HL-60/S4 treated with retinoic acid at 250 ng/mL for 4 days and 3 days (cell line): ENCODE data around the gene IL25.

Experiments
- in situ Hi-C: fragments of 300-500 bp; cut with MboI; formaldehyde crosslinking; loops from 2 replicates; pipeline ENCODE4 v1.7.0; 2022; ENCODE audit warnings: low sequenced_read_pairs

IL25 gene

GRCh38 chr14:23352506-23353432 is 19.8 kb upstream of the IL25 start, which contains the start of gene SLC22A17:
SLC22A17 (minus strand) TSS chr14:23352887.
- in situ Hi-C loops, result no loop called here

- in situ Hi-C loops, result no loop called here
Measured at GRCh38 chr14:23353433-23353780, 19.2 kb upstream of the IL25 start.

DNA sequence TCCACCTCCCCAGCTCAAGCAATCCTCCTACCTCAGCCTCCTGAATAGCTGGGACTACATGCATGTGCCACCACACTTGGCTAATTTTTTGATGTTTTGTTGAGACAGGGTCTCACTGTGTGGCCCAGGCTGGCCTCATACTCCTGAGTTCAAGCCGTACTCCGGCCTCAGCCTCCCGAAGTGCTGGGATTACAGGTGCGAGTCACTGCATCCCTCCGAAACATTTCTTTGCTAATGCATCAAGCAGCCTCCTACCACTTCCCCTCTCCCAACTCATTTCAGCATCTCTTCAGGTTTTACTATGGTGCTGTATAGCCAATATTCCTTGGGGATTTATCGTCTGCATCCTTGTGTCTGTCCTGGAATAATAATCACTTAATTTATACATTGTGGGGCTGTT is 17.6 kb upstream of the IL25 start:
- in situ Hi-C loops, result no loop called here

DNA sequence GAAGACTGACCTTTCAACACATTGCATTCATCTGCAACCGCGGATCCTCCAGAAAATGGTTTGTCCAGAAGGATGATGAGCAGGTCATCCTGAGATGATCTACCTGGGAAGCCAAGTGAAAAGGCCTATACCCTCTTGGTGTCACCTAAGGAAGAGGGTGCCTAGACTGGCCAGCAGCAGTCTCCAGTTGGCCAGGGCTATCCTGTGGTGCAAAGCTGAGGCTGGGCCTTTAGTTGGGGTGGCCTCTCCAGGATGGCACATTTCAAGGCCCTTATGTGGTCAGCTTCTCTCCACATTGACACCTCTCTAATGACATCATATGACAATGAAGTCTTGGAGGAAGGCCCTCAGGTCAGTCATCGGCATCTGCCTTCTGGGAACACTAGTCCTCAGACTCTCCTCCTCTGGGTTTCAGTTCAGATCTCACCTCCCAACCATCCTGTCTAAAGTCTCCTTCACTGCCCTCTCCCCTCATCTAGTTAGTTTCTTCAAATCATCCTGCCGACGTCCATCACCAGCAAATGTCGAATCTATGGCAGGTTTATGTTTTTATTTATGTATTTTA is 16.7 kb upstream of the IL25 start:
- in situ Hi-C loops, result no loop called here

DNA sequence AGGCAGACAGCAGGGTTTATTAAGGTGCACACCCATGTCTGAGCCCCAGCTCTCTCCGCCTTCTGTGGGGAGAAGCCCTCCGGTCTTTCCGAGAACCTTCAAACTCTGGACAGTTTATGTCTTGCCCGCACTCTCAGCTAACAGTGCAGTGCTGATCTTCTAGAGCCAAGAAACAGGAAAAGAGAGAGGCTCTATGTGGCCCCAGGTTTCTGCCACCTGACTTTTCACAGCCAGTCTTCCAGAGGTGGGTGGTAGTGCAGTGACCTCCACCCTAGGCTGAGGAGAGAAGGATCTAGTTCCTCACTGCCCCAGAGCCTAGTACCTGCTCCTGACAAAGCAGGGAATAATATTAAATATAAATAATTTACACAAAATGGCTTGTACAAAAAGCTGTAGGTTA is 15.9 kb upstream of the IL25 start:
- in situ Hi-C loops, result no loop called here

GRCh38 chr14:23357261-23357660 is 15.3 kb upstream of the IL25 start:
- in situ Hi-C loops, result no loop called here

GRCh38 chr14:23358042-23358441 is 14.6 kb upstream of the IL25 start:
- in situ Hi-C loops, result no loop called here

DNA sequence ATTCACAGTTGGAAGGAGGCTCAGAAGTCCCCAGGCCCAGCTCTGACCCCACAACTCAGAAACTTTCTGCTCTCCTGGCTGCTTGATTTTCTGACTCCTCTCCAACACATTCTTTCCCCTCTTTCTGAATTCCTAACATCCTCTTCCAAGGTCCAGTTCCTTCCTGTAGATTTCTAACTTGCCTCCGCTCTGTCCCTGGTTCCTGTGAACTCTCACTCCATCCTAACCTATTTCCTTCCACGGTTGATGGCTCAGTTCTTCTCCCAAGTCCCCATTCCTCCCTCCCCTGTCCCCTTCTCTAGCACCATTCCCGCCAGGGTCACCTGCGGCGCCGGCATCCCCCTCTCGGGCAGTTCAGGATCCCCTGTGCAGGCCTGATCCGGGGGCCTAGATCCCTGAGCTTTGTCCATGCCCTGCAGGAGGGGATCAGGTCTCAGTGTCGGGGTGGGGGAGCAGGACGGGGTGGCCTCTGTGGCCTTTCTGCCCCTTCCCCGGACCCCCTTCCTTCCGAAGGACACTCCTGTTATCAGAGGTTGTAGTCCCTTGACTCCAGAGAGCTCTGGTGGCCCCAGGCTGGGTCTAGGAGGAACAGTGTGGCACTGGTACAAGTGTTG is 13.9 kb upstream of the IL25 start:
- in situ Hi-C loops, result no loop called here

- in situ Hi-C loops, result no loop called here
Measured at GRCh38 chr14:23359167-23359626, 13.4 kb upstream of the IL25 start.

- in situ Hi-C loops, result no loop called here
Measured at GRCh38 chr14:23359722-23360447, 12.7 kb upstream of the IL25 start.

DNA sequence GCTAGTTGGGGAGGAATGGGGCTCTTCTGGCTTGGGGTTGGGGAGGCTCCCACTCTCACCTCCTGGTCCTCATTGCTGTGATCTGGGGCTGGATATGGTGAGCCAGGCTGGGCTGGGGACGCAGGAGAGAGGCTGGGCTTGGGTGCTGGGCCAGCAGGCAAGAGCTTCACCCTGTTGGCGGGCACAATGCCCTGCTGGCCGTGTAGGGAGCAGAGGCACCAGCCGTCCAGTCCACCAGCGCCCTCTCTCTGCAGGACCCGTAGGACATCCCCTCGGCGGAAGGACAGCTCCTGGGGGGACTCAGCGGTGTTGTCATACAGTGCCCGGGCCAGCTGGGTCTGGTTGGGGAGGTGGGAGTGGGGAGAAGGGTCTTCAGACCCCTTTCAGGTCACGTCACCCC is 12.1 kb upstream of the IL25 start:
- in situ Hi-C loops, result no loop called here

DNA sequence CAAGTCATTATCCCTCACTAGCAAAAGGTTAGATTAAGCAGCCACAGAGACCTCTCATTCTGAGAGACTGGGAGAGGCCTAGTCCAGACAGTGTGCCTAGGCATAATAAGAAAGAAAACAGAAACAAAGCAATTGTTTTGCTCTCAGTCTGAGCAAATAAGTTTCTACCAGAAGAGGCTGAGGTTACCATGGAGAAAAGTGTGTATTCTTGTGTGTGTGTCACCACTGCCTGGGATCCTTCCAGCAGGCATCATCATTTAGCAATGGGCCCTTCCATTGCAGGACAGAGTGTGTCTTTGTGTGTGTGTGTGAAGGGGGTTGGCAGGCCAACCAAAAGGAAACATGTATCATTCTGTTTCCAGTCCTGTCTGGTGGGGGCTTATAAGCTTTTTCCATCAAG is 11.3 kb upstream of the IL25 start:
- in situ Hi-C loops, result no loop called here

GRCh38 chr14:23361763-23362162 is 10.8 kb upstream of the IL25 start:
- in situ Hi-C loops, result no loop called here

DNA sequence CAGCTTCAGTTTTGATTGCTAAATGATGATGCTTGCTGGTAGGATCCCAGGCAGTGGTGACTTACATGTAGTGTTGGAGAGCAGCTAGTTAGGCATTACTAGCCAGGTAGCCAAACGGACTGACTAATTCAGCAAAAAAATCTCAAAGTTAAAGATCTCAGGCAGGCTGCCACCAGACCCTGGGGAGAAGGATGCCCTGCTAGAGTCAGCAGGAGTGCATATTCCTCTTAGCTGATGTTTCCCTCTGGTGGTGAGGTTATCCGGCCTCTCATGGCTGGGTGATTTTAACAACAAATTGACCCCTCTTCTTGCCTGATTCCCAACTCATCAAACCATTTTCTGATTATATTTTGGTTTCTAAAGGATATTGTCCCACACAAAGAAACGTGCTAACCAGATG is 10.4 kb upstream of the IL25 start:
- in situ Hi-C loops, result no loop called here

- in situ Hi-C loops, result no loop called here
Measured at GRCh38 chr14:23364164-23365035, 8.2 kb upstream of the IL25 start.

- in situ Hi-C loops, result no loop called here
Measured at GRCh38 chr14:23365036-23365731, 7.4 kb upstream of the IL25 start, which contains the start of gene EFS. EFS (minus strand) TSS chr14:23365172; CDS start chr14:23365025, 147 bp downstream.

DNA sequence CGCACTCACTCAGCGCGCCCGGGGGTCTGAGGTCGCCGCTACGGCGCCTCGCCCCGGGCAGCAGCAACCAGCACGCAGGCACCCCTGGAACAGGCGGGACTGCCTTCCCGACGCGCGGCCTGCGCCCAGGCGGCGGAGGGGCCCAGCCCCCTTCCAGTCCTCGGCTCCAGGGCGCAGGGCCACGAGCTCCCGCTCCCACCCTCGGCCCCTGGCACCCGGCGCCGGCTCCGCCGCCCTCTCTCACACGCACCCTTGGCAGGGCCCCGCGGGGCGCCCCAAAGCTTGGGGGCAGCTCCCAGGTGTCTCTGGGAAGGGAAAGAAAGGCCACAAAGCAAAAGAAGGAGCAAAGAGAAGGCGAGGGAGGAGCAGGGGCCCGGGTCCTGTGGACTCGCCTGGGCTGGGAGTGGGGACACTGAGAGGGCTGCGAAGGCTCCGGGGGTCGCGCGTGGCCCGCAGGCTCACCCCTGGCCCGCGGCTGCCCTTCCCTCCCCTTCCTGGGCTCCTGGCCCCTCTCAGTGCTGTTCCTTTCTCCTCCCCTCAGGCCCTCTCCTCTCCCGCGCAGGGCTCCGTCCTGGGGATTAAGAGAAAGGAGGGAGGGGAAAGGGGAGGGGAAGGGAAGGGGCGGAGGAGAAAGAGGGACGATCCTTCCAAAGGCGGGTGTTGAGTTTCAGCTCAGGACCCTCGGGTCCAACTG is 6.7 kb upstream of the IL25 start:
- in situ Hi-C loops, result no loop called here

- in situ Hi-C loops, result no loop called here
Measured at GRCh38 chr14:23366426-23366921, 6.1 kb upstream of the IL25 start.

GRCh38 chr14:23370221-23370620 is 2.4 kb upstream of the IL25 start:
- in situ Hi-C loops, result no loop called here
